Measurements from ENCODE around the gene TGFBR2.

DNA sequence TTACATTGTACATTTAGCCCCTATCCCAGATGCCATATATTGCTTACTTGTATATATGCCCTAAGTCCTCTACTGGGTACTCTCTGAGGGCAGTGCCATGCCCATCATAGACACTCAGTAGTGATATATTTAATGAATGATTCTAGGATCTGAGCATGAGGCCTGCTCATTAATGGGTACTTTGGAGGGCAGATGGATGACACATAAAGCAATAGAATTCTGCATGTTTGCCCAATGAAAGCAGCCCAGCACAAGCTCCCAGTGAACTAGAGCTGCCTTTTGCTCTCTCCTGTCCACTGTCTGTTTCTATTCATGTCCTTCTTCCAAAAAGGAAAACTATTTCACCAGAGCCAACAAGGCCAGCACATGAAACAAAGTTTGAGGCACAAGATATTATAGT is 63.9 kb downstream of the TGFBR2 start:
- TF ChIP-seq, protein P1, sequence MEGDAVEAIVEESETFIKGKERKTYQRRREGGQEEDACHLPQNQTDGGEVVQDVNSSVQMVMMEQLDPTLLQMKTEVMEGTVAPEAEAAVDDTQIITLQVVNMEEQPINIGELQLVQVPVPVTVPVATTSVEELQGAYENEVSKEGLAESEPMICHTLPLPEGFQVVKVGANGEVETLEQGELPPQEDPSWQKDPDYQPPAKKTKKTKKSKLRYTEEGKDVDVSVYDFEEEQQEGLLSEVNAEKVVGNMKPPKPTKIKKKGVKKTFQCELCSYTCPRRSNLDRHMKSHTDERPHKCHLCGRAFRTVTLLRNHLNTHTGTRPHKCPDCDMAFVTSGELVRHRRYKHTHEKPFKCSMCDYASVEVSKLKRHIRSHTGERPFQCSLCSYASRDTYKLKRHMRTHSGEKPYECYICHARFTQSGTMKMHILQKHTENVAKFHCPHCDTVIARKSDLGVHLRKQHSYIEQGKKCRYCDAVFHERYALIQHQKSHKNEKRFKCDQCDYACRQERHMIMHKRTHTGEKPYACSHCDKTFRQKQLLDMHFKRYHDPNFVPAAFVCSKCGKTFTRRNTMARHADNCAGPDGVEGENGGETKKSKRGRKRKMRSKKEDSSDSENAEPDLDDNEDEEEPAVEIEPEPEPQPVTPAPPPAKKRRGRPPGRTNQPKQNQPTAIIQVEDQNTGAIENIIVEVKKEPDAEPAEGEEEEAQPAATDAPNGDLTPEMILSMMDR (conservative IDR thresholded peaks at IDR 0.05; ENCODE audit: low read depth, low read length): no peak
- TF ChIP-seq EZH2 (IDR thresholded peaks at IDR 0.05; ENCODE audit: borderline replicate concordance, low read depth, low read length, poor library complexity, severe bottlenecking): no peak
